BJ (cell line): ENCODE data around the gene ELAVL2. TPM values are rescaled to one million over a fixed set of nuclear protein-coding genes. Genes with fewer than 3 reads are reported as not detected.

Experiments used
- CTCF ChIA-PET: fragments of 350-600 bp; formaldehyde crosslinking; extraction: SDS; loops from one replicate; lab custom pipeline; 2021; ENCODE audit warnings: antibody characterized with exemption, inconsistent platforms; lab: Yijun Ruan, JAX
- POLR2A ChIA-PET: fragments of 300-600 bp; sonication (Branson Sonifier 250); formaldehyde crosslinking; extraction: SDS; loops from one replicate; lab custom pipeline; 2021; ENCODE audit warnings: antibody characterized with exemption; lab: Charles Lee
- DNase-seq: peaks from one replicate; pipeline ENCODE4 v3.0.0-alpha.2; 2011; ENCODE audit warnings: low read depth
- H3K27me3 ChIP-seq: 2 replicates; pipeline ENCODE4 v1.6.0; 2011; ENCODE audit warnings: low read length; ENCODE audit not compliant: control insufficient read depth, insufficient read depth
- H3K36me3 ChIP-seq: 2 replicates; pipeline ENCODE4 v1.5.1; 2011; ENCODE audit warnings: low read length; ENCODE audit not compliant: control insufficient read depth, insufficient read depth
- H3K4me3 ChIP-seq: 2 replicates; pipeline ENCODE4 v1.5.1; 2011; ENCODE audit warnings: low read depth, mild to moderate bottlenecking, control low read depth, low read length
- polyA plus RNA-seq: library from polyadenylated mRNA; depleted of rRNA; stranded (reverse); fragments of >200 nt; gene quantifications from 2 replicates; pipeline ENCODE4 v1.2.3, GENCODE V29; 2011
- TF ChIP-seq, protein P1 (sequence below): IDR thresholded peaks from 2 replicates; pipeline ENCODE4 v1.5.1; 2011; ENCODE audit warnings: low read depth, mild to moderate bottlenecking, control low read depth, inconsistent platforms, low read length, moderate library complexity; ENCODE audit not compliant: insufficient read depth

Gene ELAVL2
- polyA plus RNA-seq, 1 experiment, result 0.04 TPM

DNA sequence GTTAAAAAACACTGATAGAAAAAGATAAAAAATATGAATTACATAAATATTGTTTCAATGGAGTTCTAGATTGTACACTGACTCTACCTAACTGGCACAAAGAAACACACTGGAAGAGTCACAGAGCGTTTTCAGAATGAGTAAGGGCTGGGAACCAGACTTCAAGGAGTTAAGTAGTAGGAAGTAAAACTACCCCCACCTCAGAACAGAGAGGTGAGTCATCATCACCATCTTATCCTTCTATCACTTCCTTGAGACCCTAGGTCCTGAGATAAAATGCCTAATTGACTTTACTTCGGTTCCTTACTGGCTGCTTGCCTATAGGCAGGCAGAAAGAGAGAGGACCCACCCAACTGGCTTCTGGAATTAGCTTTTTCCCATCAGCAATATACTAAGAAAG is 79.7 kb downstream of the ELAVL2 start:
- POLR2A ChIA-PET, result no interaction called here

DNA sequence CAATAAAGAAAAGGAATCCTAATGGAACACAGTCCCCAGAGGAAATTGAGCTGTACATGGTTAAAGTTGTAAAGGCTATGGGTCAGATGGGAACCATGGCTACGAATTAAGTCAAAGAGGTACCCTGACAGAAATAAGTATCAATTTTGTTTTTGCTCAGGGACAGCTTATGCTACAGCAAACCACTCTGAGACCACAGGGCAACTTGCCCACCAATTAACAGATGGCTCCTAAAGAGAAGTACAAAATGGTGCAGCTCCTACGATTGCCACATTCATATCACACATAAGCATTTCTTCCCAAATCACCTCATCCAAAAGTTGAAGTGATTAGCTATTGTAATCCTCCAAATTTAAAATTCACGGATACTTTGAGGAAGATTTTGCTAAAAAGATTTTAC is 83.0 kb downstream of the ELAVL2 start:
- H3K4me3 ChIP-seq, result no peak overlapping the region
- ChIA-PET POLR2A (no interaction called here), CTCF (no interaction called here)
- H3K36me3 ChIP-seq, result no peaks in the 10 kb centered on the region
- no peaks in the 10 kb centered on the region for H3K27me3 ChIP-seq
- TF ChIP-seq, protein P1, sequence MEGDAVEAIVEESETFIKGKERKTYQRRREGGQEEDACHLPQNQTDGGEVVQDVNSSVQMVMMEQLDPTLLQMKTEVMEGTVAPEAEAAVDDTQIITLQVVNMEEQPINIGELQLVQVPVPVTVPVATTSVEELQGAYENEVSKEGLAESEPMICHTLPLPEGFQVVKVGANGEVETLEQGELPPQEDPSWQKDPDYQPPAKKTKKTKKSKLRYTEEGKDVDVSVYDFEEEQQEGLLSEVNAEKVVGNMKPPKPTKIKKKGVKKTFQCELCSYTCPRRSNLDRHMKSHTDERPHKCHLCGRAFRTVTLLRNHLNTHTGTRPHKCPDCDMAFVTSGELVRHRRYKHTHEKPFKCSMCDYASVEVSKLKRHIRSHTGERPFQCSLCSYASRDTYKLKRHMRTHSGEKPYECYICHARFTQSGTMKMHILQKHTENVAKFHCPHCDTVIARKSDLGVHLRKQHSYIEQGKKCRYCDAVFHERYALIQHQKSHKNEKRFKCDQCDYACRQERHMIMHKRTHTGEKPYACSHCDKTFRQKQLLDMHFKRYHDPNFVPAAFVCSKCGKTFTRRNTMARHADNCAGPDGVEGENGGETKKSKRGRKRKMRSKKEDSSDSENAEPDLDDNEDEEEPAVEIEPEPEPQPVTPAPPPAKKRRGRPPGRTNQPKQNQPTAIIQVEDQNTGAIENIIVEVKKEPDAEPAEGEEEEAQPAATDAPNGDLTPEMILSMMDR, result no peak
- no peak for DNase-seq

More for the DNA sequence above, 79.7 kb downstream of the ELAVL2 start:
- Histone ChIP-seq H3K36me3 (no peaks in the 10 kb centered on the region), H3K27me3 (no peaks in the 10 kb centered on the region), H3K4me3 (no peak overlapping the region)
- TF ChIP-seq, protein P1, result no peak
- no peak for DNase-seq
- CTCF ChIA-PET, result no interaction called here

DNA sequence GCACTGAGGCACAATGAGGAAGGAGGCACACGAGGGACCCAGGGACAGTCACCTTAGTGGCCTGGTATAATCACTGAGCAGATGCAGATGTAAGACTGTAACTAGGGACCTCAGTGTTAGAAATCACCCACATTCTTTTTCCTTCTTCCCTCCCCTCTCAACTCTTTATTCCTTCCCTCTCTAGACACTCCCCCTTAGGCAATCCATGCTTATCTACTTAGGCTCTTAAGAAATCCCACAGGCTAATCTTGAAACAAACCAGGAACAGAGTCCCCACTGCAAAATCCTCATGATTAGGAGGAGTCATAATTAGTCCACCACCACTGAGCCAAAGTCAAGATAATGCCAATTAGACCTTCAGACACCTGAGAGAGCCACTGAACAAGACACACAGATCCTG is 84.7 kb downstream of the ELAVL2 start:
- Histone ChIP-seq H3K4me3 (no peak overlapping the region), H3K27me3 (no peaks in the 10 kb centered on the region), H3K36me3 (no peaks in the 10 kb centered on the region)
- DNase-seq, result no peak
- ChIA-PET POLR2A (no interaction called here), CTCF (no interaction called here)
- TF ChIP-seq, protein P1, result no peak

DNA sequence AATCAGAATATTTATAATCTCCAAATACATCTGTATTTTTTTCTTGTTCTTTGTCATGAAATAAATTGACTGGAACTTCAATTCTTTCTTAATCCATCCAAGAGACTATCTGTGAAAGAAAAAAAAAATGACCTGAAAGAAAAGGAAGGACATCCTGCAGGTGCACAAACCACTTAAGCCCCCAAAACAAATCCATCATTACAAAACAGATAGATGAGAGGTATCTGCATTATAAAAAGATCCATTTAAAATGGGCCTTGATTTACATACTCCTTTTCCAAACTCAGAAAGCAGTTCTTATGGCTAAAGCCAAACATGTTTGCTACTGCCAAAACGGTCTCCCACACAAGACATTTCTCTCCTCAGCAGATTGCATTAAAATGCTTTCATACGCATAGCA is 85.5 kb downstream of the ELAVL2 start:
- DNase-seq, result no peak
- TF ChIP-seq, protein P1, result no peak
- H3K36me3 ChIP-seq, result no peaks in the 10 kb centered on the region
- H3K4me3 ChIP-seq, result no peak overlapping the region
- POLR2A ChIA-PET, result no interaction called here
- CTCF ChIA-PET, result no interaction called here
- H3K27me3 ChIP-seq, result no peaks in the 10 kb centered on the region

DNA sequence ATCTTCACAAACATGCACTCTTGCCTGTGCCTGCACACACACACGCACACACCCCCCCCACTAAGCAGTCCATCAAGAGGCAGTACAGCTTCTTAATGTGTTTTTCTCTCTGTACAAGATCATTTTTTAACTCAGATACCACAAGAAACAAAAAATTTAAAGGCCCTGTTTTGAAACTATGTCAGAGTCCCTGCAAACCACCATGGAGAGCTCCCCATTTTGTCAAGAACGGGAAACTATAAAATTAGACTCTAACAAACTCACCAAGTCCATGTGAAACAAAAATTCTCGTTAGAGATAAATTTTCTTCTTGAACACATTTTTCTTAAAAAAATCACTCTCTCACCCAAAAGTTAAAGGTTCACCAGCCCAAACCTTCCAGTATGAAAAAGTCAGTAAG is 86.3 kb downstream of the ELAVL2 start:
- Histone ChIP-seq H3K36me3 (no peaks in the 10 kb centered on the region), H3K27me3 (no peaks in the 10 kb centered on the region), H3K4me3 (no peak overlapping the region)
- TF ChIP-seq, protein P1, result no peak
- POLR2A ChIA-PET, result no interaction called here
- no peak for DNase-seq
- CTCF ChIA-PET, result interaction anchor here (1.4 kb wide), 1 partner anchor 38 kb away, joined by 3 read pairs; no protein-coding TSS in a partner anchor
